GM12872 (cell line): ENCODE results near the gene HS3ST1.

Experiments used
- TF ChIP-seq, protein P1 (sequence below): IDR thresholded peaks from 3 replicates; pipeline ENCODE4 v1.5.1; 2011; ENCODE audit warnings: low read depth, mild to moderate bottlenecking, low read length, moderate library complexity; ENCODE audit not compliant: insufficient read depth

HS3ST1 gene

DNA sequence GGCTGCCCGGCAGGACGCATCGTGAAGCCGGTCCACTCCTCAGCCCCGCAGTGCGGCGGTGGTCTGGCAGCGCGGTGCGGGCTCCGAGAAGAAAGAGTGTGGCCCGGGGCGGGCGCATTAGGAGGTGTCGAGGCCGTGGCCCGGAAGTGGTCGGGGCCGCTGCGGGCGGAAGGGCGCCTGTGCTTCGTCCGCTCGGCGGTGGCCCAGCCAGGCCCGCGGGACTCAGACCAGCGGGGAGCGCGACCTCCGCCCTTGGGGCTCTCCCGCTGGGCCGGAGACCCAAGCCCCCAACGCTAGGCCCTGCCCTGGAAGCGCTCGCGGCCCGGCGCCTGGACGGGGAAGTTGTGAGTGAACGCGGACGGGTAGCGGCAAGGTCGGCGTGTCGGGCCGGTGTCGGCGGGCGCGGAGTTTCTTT is 60.0 kb downstream of the HS3ST1 start:
- TF ChIP-seq, protein P1, sequence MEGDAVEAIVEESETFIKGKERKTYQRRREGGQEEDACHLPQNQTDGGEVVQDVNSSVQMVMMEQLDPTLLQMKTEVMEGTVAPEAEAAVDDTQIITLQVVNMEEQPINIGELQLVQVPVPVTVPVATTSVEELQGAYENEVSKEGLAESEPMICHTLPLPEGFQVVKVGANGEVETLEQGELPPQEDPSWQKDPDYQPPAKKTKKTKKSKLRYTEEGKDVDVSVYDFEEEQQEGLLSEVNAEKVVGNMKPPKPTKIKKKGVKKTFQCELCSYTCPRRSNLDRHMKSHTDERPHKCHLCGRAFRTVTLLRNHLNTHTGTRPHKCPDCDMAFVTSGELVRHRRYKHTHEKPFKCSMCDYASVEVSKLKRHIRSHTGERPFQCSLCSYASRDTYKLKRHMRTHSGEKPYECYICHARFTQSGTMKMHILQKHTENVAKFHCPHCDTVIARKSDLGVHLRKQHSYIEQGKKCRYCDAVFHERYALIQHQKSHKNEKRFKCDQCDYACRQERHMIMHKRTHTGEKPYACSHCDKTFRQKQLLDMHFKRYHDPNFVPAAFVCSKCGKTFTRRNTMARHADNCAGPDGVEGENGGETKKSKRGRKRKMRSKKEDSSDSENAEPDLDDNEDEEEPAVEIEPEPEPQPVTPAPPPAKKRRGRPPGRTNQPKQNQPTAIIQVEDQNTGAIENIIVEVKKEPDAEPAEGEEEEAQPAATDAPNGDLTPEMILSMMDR, result no peak

- TF ChIP-seq, protein P1, result no peak
Observed at GRCh38 chr4:11367371-11367770, 61.3 kb downstream of the HS3ST1 start.

DNA sequence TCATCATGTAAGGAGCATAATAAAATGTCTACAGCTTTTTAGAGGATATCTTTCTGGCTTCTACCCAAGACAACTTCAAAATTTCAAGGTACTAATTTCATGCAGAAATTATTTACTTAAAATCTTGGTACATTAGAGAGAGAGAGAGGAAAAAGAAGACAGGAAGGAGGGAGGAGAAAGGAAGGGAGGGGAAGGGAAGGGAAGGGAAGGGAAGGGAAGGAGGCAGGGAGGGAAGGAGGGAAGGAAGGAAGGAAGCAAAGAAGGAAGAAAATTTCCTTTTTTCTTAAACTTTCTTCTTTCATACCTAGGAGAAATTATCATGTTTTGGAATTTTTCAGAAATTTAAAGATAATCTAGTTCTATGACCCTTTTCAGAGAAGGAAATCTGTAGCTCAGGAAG is 61.8 kb downstream of the HS3ST1 start:
- TF ChIP-seq, protein P1, result no peak

- TF ChIP-seq, protein P1, result no peak
Observed at GRCh38 chr4:11365039-11365438, 63.7 kb downstream of the HS3ST1 start.

GRCh38 chr4:11359591-11359990 is 69.1 kb downstream of the HS3ST1 start:
- TF ChIP-seq, protein P1, result no peak

DNA sequence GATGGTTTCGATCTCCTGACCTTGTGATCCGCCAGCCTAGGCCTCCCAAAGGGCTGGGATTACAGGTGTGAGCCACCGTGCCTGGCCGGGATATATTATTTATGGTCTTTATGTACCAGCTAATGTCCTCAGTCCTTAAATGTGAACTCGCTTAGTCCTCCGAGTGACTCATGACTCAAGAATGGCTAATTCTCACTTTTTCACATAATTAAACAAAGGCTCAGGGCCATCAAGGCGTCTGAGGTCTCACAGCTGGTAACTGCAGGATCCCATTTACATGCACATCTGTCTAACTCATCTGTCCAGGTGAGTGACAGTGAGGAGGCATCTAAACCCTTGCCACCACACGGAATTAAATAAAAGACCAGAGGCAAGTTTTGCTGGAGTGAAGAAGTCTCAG is 73.5 kb downstream of the HS3ST1 start:
- TF ChIP-seq, protein P1, result no peak

DNA sequence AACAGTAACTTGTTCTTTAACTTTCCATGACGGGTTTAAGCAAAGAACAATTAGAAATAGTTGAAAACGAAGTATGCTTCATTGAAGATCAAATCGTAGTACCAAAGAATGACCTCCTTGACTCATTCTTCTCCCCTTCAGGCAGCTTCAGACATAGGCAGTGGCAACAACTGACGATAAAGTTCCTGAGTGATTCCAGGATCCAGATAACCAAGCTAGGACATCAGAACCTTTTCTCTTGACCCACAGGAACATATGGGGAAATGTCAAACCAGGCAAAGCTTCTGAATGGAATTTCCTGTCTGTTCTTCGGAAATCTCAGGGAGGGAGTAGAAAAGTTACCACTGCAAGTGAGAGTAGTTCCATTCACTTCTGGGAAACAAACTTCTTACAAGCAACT is 74.2 kb downstream of the HS3ST1 start:
- TF ChIP-seq, protein P1, result no peak
